Panc1 (cell line): ENCODE results near the gene CDH23. TPM values are rescaled to one million over a fixed set of nuclear protein-coding genes. Genes with fewer than 3 reads are reported as not detected.

Experiments
- ATAC-seq: fragments of 200-7000 bp; cut with Tn5 transposase; 2 replicates; pipeline ENCODE4 v1.9.1; 2020; ENCODE audit warnings: mild to moderate bottlenecking, moderate library complexity
- BruUV-seq: library from RNA; stranded (reverse); fragments of 400-500 nt; replicated peaks from 2 replicates; lab custom pipeline; 2021; lab: Mats Ljungman, UMichigan
- CTCF ChIA-PET: fragments of 300-600 bp; sonication (Branson Sonifier 250); formaldehyde crosslinking; loops from one replicate; lab custom pipeline; 2022; ENCODE audit warnings: antibody characterized with exemption; lab: Charles Lee
- POLR2A ChIA-PET: fragments of 300-600 bp; sonication (Branson Sonifier 250); formaldehyde crosslinking; loops from one replicate; lab custom pipeline; 2022; ENCODE audit warnings: antibody characterized with exemption; lab: Charles Lee
- DNase-seq: peaks from one replicate; pipeline ENCODE4 v3.0.0-alpha.2; 2010; ENCODE audit warnings: low read depth, low spot score
- H3K27ac ChIP-seq: 2 replicates; pipeline ENCODE4 v1.5.1; 2011; ENCODE audit warnings: mild to moderate bottlenecking, low read length, inconsistent platforms
- H3K27me3 ChIP-seq: fragments of 200-500 bp; sonication (Bioruptor generic); 2 replicates; pipeline ENCODE4 v1.6.0; 2014; ENCODE audit warnings: low read length, inconsistent platforms; ENCODE audit not compliant: control insufficient read depth, insufficient read depth
- H3K36me3 ChIP-seq: fragments of 200-500 bp; sonication (Bioruptor generic); 2 replicates; pipeline ENCODE4 v1.5.1; 2014; ENCODE audit warnings: inconsistent platforms, mild to moderate bottlenecking, low read length, moderate library complexity; ENCODE audit not compliant: control insufficient read depth, insufficient read depth
- H3K4me1 ChIP-seq: 2 replicates; pipeline ENCODE4 v1.5.1; 2011; ENCODE audit warnings: inconsistent platforms, mild to moderate bottlenecking, low read length, moderate library complexity; ENCODE audit not compliant: control insufficient read depth, insufficient read depth
- H3K4me3 ChIP-seq, 2 experiments: 2 replicates each; pipeline ENCODE4 v1.5.1; 2011 to 2012; ENCODE audit warnings: low read depth in 2 of 2, low read length in 2 of 2, mild to moderate bottlenecking in 2 of 2, inconsistent platforms in 1 of 2, moderate library complexity in 1 of 2
- H3K9me3 ChIP-seq: fragments of 200-500 bp; sonication (Bioruptor generic); 2 replicates; pipeline ENCODE4 v1.5.1; 2014; ENCODE audit warnings: low read depth, mild to moderate bottlenecking, inconsistent platforms, low read length, moderate library complexity; ENCODE audit not compliant: control insufficient read depth, insufficient read depth
- CTCF ChIP-seq: fragments of 450-650 bp; IDR thresholded peaks from 2 replicates; pipeline ENCODE4 v1.5.1; 2017; ENCODE audit warnings: mild to moderate bottlenecking
- POLR2AphosphoS5 ChIP-seq: IDR thresholded peaks from 2 replicates; pipeline ENCODE4 v1.6.1; 2012; ENCODE audit warnings: mild to moderate bottlenecking, low read depth, low read length, moderate library complexity
- REST ChIP-seq, 2 experiments: IDR thresholded peaks; 2 replicates each; pipeline ENCODE4 v1.6.1; 2011 to 2012; ENCODE audit warnings: low read depth in 2 of 2, control low read depth in 1 of 2, low read length in 1 of 2, mild to moderate bottlenecking in 1 of 2, moderate library complexity in 1 of 2; ENCODE audit not compliant: insufficient read depth in 1 of 2
- SIN3A ChIP-seq: IDR thresholded peaks from 2 replicates; pipeline ENCODE4 v1.6.1; 2012; ENCODE audit warnings: low read depth, mild to moderate bottlenecking, low read length, moderate library complexity, borderline replicate concordance; ENCODE audit not compliant: insufficient read depth
- TCF7L2 ChIP-seq: IDR thresholded peaks from 2 replicates; pipeline ENCODE4 v1.6.1; 2011; ENCODE audit warnings: mild to moderate bottlenecking, low read depth, low read length, inconsistent platforms
- in situ Hi-C: cut with HindIII; loops from 2 replicates; pipeline ENCODE4 v1.10.0; 2016; ENCODE audit warnings: low sequenced_read_pairs, low pct_unique_long_range_greater_than_20kb
- intact Hi-C: fragments of 100-400 bp; cut with micrococcal nuclease; formaldehyde crosslinking; loops from one replicate; pipeline ENCODE4 v1.10.0; 2022; ENCODE audit not compliant: unreplicated experiment
- total RNA-seq: library from RNA; stranded (reverse); gene quantifications from one replicate; pipeline ENCODE4 v1.2.1, GENCODE V29; 2021; ENCODE audit not compliant: unreplicated experiment

The CDH23 gene
- total RNA-seq, 1 experiment from 2014 or later, result 2.7 TPM

- no peak for ATAC-seq
- Histone ChIP-seq H3K4me3 (no peak overlapping the region), H3K27me3 (no peaks in the 10 kb centered on the region), H3K9me3 (no peaks in the 10 kb centered on the region), H3K4me1 (0 out of 2 replicates have a peak, but pooled peaks cover 5% of the 10 kb centered on the region), H3K36me3 (no peaks in the 10 kb centered on the region), H3K27ac (no peak overlapping the region)
- intact Hi-C loops, result no loop called here
- no peak for DNase-seq
- BruUV-seq, result no TSS peak
- in situ Hi-C loops, result no loop called here
- TF ChIP-seq TCF7L2, result no peak
- no peak for TF ChIP-seq POLR2AphosphoS5
- no peak for TF ChIP-seq CTCF
- no peak for TF ChIP-seq REST (IDR thresholded peaks at IDR 0.05; ENCODE audit: insufficient read depth in 1 of 2, low read depth in 2 of 2, low read length in 1 of 2)
- no peak for TF ChIP-seq SIN3A
- POLR2A ChIA-PET, result no interaction called here
- CTCF ChIA-PET, result no interaction called here
These were observed 386.3 kb downstream of the CDH23 start for GRCh38 chr10:71782917-71783490.

GRCh38 chr10:71783917-71784678, 387.4 kb downstream of the CDH23 start:
- intact Hi-C loops (no loop called here), in situ Hi-C loops (no loop called here)
- Histone ChIP-seq H3K4me1 (0 out of 2 replicates have a peak, but pooled peaks cover 5% of the 10 kb centered on the region), H3K27me3 (no peaks in the 10 kb centered on the region), H3K27ac (no peak overlapping the region), H3K9me3 (no peaks in the 10 kb centered on the region), H3K36me3 (no peaks in the 10 kb centered on the region), H3K4me3 (no peak overlapping the region)
- ChIA-PET POLR2A (no interaction called here), CTCF (interaction anchor here (0.5 kb wide), 1 partner anchor 114 kb away, joined by 3 read pairs; no protein-coding TSS in a partner anchor)
- ATAC-seq (no peak), DNase-seq (no peak)
- TF ChIP-seq SIN3A (no peak), CTCF (no peak), POLR2AphosphoS5 (no peak), TCF7L2 (no peak), REST (IDR thresholded peaks at IDR 0.05; ENCODE audit: insufficient read depth in 1 of 2, low read depth in 2 of 2, low read length in 1 of 2) (no peak)
- BruUV-seq, result no TSS peak
